Liver (tissue), 9 donors: ENCODE measurements around the gene APOA1. TPM values are rescaled to one million over a fixed set of nuclear protein-coding genes. Genes with fewer than 3 reads are reported as not detected.

Experiments used
- DNase-seq: peaks from one replicate; pipeline ENCODE4 v3.0.0-alpha.2; 2017; ENCODE audit warnings: low spot score
- H3K27ac ChIP-seq, 2 donors: one replicate each; pipeline ENCODE4 v1.7.0; 2013; ENCODE audit warnings: inconsistent platforms in 2 of 2, low read length in 2 of 2, control low read depth in 1 of 2, low read depth in 1 of 2, mild to moderate bottlenecking in 1 of 2
- H3K27me3 ChIP-seq, 4 donors: one replicate each; pipeline versions ENCODE4 v1.6.1 to v1.7.0; 2013; ENCODE audit warnings: low read length in 3 of 4, inconsistent platforms in 1 of 4, mild to moderate bottlenecking in 1 of 4, moderate library complexity in 1 of 4; ENCODE audit not compliant: control insufficient read depth in 4 of 4, insufficient read depth in 4 of 4
- H3K36me3 ChIP-seq, 4 donors: one replicate each; pipeline versions ENCODE4 v1.6.1 to v1.7.0; 2013; ENCODE audit warnings: low read length in 3 of 4, mild to moderate bottlenecking in 3 of 4, low read depth in 1 of 4, moderate library complexity in 1 of 4; ENCODE audit not compliant: control insufficient read depth in 4 of 4, insufficient read depth in 3 of 4
- H3K4me1 ChIP-seq, 4 donors: one replicate each; pipeline versions ENCODE4 v1.6.1 to v1.7.0; 2013; ENCODE audit warnings: low read length in 3 of 4, mild to moderate bottlenecking in 3 of 4, moderate library complexity in 1 of 4; ENCODE audit not compliant: control insufficient read depth in 4 of 4, insufficient read depth in 4 of 4
- H3K4me3 ChIP-seq, 3 donors: one replicate each; pipeline versions ENCODE4 v1.6.1 to v1.7.0; 2013; ENCODE audit warnings: low read length in 3 of 3, control low read depth in 1 of 3, low read depth in 1 of 3, mild to moderate bottlenecking in 1 of 3
- H3K9ac ChIP-seq, 2 donors: one replicate each; pipeline ENCODE4 v1.7.0; 2013; ENCODE audit warnings: low read length in 2 of 2, mild to moderate bottlenecking in 2 of 2, moderate library complexity in 2 of 2, control low read depth in 1 of 2, low read depth in 1 of 2
- H3K9me3 ChIP-seq, 4 donors: one replicate each; pipeline versions ENCODE4 v1.6.1 to v1.7.0; 2013; ENCODE audit warnings: low read length in 3 of 4; ENCODE audit not compliant: control insufficient read depth in 4 of 4
- ATF3 ChIP-seq: IDR thresholded peaks from 2 replicates; pipeline ENCODE4 v1.6.1; 2016; ENCODE audit warnings: antibody characterized with exemption
- CTCF ChIP-seq: fragments of 150-350 bp; IDR thresholded peaks from 2 replicates; pipeline ENCODE4 v1.5.1; 2017; ENCODE audit warnings: improper control_type of control experiment, low read depth, low read length; ENCODE audit not compliant: missing input control
- EGR1 ChIP-seq, 2 donors: IDR thresholded peaks; 2 replicates each; pipeline ENCODE4 v1.6.1; 2016 to 2018; ENCODE audit warnings: antibody characterized with exemption in 2 of 2, low read depth in 2 of 2
- FOXA1 ChIP-seq: IDR thresholded peaks from 2 replicates; pipeline ENCODE4 v1.6.1; 2016; ENCODE audit warnings: antibody characterized with exemption
- FOXA2 ChIP-seq: IDR thresholded peaks from 2 replicates; pipeline ENCODE4 v1.6.1; 2016; ENCODE audit warnings: antibody characterized with exemption
- GABPA ChIP-seq, 2 donors: IDR thresholded peaks in 1 of 2; conservative IDR thresholded peaks in 1 of 2; 2 replicates each; pipeline ENCODE4 v1.6.1; 2016; ENCODE audit warnings: antibody characterized with exemption in 2 of 2, mild to moderate bottlenecking in 1 of 2, moderate library complexity in 1 of 2
- HNF4A ChIP-seq, 2 donors: conservative IDR thresholded peaks; 2 replicates each; pipeline ENCODE4 v1.6.1; 2016; ENCODE audit warnings: antibody characterized with exemption in 2 of 2, mild to moderate bottlenecking in 2 of 2
- HNF4G ChIP-seq: IDR thresholded peaks from 2 replicates; pipeline ENCODE4 v1.6.1; 2016; ENCODE audit warnings: antibody characterized with exemption
- JUND ChIP-seq, 2 donors: IDR thresholded peaks; 2 replicates each; pipeline ENCODE4 v1.6.1; 2016; ENCODE audit warnings: antibody characterized with exemption in 2 of 2
- MAX ChIP-seq: IDR thresholded peaks from 2 replicates; pipeline ENCODE4 v1.6.1; 2016; ENCODE audit warnings: antibody characterized with exemption
- NR2F2 ChIP-seq: IDR thresholded peaks from 2 replicates; pipeline ENCODE4 v1.6.1; 2016; ENCODE audit warnings: antibody characterized with exemption
- RAD21 ChIP-seq, 2 donors: IDR thresholded peaks; 2 replicates each; pipeline ENCODE4 v1.6.1; 2016; ENCODE audit warnings: antibody characterized with exemption in 2 of 2, mild to moderate bottlenecking in 2 of 2
- REST ChIP-seq: IDR thresholded peaks from 2 replicates; pipeline ENCODE4 v1.6.1; 2016; ENCODE audit warnings: antibody characterized with exemption, mild to moderate bottlenecking
- RXRA ChIP-seq, 2 donors: IDR thresholded peaks; 2 replicates each; pipeline ENCODE4 v1.6.1; 2017 to 2018; ENCODE audit warnings: antibody characterized with exemption in 2 of 2, mild to moderate bottlenecking in 1 of 2
- SP1 ChIP-seq: IDR thresholded peaks from 2 replicates; pipeline ENCODE4 v1.6.1; 2018; ENCODE audit warnings: antibody characterized with exemption, mild to moderate bottlenecking
- TAF1 ChIP-seq: conservative IDR thresholded peaks from 2 replicates; pipeline ENCODE4 v1.6.1; 2016; ENCODE audit warnings: antibody characterized with exemption, mild to moderate bottlenecking
- YY1 ChIP-seq: IDR thresholded peaks from 2 replicates; pipeline ENCODE4 v1.6.1; 2016; ENCODE audit warnings: antibody characterized with exemption, mild to moderate bottlenecking
- ZBTB33 ChIP-seq: IDR thresholded peaks from 2 replicates; pipeline ENCODE4 v1.6.1; 2016; ENCODE audit warnings: antibody characterized with exemption
- WGBS: extraction: QIAGEN DNeasy Blood & Tissue Kit; methylation state at CpG from one replicate; pipeline ENCODE4 v1.1.7; 2013; 5-methylcytosine and 5-hydroxymethylcytosine counted together
- polyA plus RNA-seq, 2 donors: library from polyadenylated mRNA; stranded (reverse) in 1 of 2; unstranded in 1 of 2; fragments of 200-250 nt in 1 of 2; fragments of >200 nt in 1 of 2; fragmentation: Nextera tagmentation in 1 of 2; extraction: Ambion mirVana in 1 of 2; gene quantifications; one replicate each; pipeline versions ENCODE4 v1.2.1 to v1.2.3, GENCODE V29; 2013 to 2015
- total RNA-seq, 2 donors: library from RNA; depleted of rRNA; stranded (reverse); fragments of >200 nt; gene quantifications; one replicate each; pipeline ENCODE4 v1.2.3, GENCODE V29; 2014
- donor health status: healthy.
- donor health status: healthy.
- donor health status: healthy.
- donor health status: healthy.
- donor health status: healthy.

APOA1 gene
- total and polyA plus RNA-seq, 4 donors, result 4,271 to 17,093 (median 8,590) TPM

- no peak for DNase-seq
- no peak overlapping the region for H3K9ac ChIP-seq
- WGBS, result 38% methylated on average over 5 of the region's 5 CpGs
- no peak overlapping the region for H3K4me3 ChIP-seq
- H3K36me3 ChIP-seq, result no peaks in the 10 kb centered on the region
- H3K4me1 ChIP-seq, result peaks cover 25 to 50% (median 34%) of the 10 kb centered on the region in 4 donors
- no peaks in the 10 kb centered on the region for H3K27me3 ChIP-seq
- no peaks in the 10 kb centered on the region for H3K9me3 ChIP-seq
- H3K27ac ChIP-seq, result peak overlapping the region; percentile 83 to 88
- TF ChIP-seq RXRA (IDR thresholded peaks at IDR 0.05) (peak in 1 of 2 donors; percentile 22), ATF3 (no peak), GABPA (IDR thresholded peaks at IDR 0.05 in 1 of 2, conservative IDR thresholded peaks at IDR 0.05 in 1 of 2) (no peak), EGR1 (IDR thresholded peaks at IDR 0.05; ENCODE audit: low read depth in 2 of 2) (no peak), REST (no peak), CTCF (peak; percentile 23), NR2F2 (no peak), HNF4G (no peak), HNF4A (conservative IDR thresholded peaks at IDR 0.05) (peak; percentile 26 to 27), RAD21 (IDR thresholded peaks at IDR 0.05) (peak; percentile 62 to 70), JUND (IDR thresholded peaks at IDR 0.05) (no peak), TAF1 (peak; percentile 36), YY1 (peak; percentile 16), FOXA1 (no peak), SP1 (no peak), ZBTB33 (no peak), MAX (no peak), FOXA2 (no peak)
These were observed 12.0 kb downstream of the APOA1 start for GRCh38 chr11:116825434-116825833.
